ENCODE measurements around the gene CDH4. TPM values are rescaled to one million over a fixed set of nuclear protein-coding genes. Genes with fewer than 3 reads are reported as not detected.

The CDH4 gene
- total RNA-seq, 2 experiments from 2014 or later: 0.10 to 0.15 TPM

GRCh38 chr20:61845233-61845671 is 593.2 kb downstream of the CDH4 start:
- peaks cover 4% of the 10 kb centered on the region for H3K9me3 Mint-ChIP-seq
- CTCF ChIA-PET: no interaction called here
- H3K27ac Mint-ChIP-seq: no peak overlapping the region
- no peaks in the 10 kb centered on the region for H3K27me3 Mint-ChIP-seq (ENCODE audit: low read depth)
- intact Hi-C loops (cut with micrococcal nuclease): no loop called here
- no peaks in the 10 kb centered on the region for H3K4me1 Mint-ChIP-seq (ENCODE audit: low read depth)
- DNase-seq: no peak
- H3K4me3 Mint-ChIP-seq: no peak overlapping the region
- H3K36me3 Mint-ChIP-seq (ENCODE audit: low read depth): no peaks in the 10 kb centered on the region

- no peaks in the 10 kb centered on the region for H3K4me1 Mint-ChIP-seq (ENCODE audit: low read depth)
- H3K9me3 Mint-ChIP-seq: peaks cover 4% of the 10 kb centered on the region
- no peaks in the 10 kb centered on the region for H3K36me3 Mint-ChIP-seq (ENCODE audit: low read depth)
- intact Hi-C loops (cut with micrococcal nuclease): no loop called here
- H3K27me3 Mint-ChIP-seq (ENCODE audit: low read depth): no peaks in the 10 kb centered on the region
- H3K27ac Mint-ChIP-seq: no peak overlapping the region
- DNase-seq: no peak
- CTCF ChIA-PET: no interaction called here
- no peak overlapping the region for H3K4me3 Mint-ChIP-seq
Measured at GRCh38 chr20:61846074-61846473, 594.0 kb downstream of the CDH4 start.

- no peak overlapping the region for H3K4me3 Mint-ChIP-seq
- no peaks in the 10 kb centered on the region for H3K4me1 Mint-ChIP-seq (ENCODE audit: low read depth)
- no peaks in the 10 kb centered on the region for H3K27me3 Mint-ChIP-seq (ENCODE audit: low read depth)
- peaks cover 4% of the 10 kb centered on the region for H3K9me3 Mint-ChIP-seq
- no peak for DNase-seq
- intact Hi-C loops (cut with micrococcal nuclease): no loop called here
- no peak overlapping the region for H3K27ac Mint-ChIP-seq
- H3K36me3 Mint-ChIP-seq (ENCODE audit: low read depth): no peaks in the 10 kb centered on the region
- CTCF ChIA-PET: no interaction called here
Measured at GRCh38 chr20:61846741-61847419, 594.8 kb downstream of the CDH4 start.

- intact Hi-C loops (cut with micrococcal nuclease): no loop called here
- H3K4me1 Mint-ChIP-seq (ENCODE audit: low read depth): no peaks in the 10 kb centered on the region
- H3K9me3 Mint-ChIP-seq: peaks cover 4% of the 10 kb centered on the region
- no peaks in the 10 kb centered on the region for H3K27me3 Mint-ChIP-seq (ENCODE audit: low read depth)
- CTCF ChIA-PET: no interaction called here
- H3K4me3 Mint-ChIP-seq: no peak overlapping the region
- no peaks in the 10 kb centered on the region for H3K36me3 Mint-ChIP-seq (ENCODE audit: low read depth)
- DNase-seq: no peak
- H3K27ac Mint-ChIP-seq: no peak overlapping the region
Measured at GRCh38 chr20:61847420-61847748, 595.3 kb downstream of the CDH4 start.

- Mint-ChIP-seq H3K4me1 (ENCODE audit: low read depth) (no peaks in the 10 kb centered on the region), H3K4me3 (no peak overlapping the region), H3K27me3 (ENCODE audit: low read depth) (no peaks in the 10 kb centered on the region), H3K9me3 (peaks cover 4% of the 10 kb centered on the region), H3K36me3 (ENCODE audit: low read depth) (no peaks in the 10 kb centered on the region), H3K27ac (no peak overlapping the region)
- CTCF ChIA-PET: no interaction called here
- intact Hi-C loops (cut with micrococcal nuclease): no loop called here
- no peak for DNase-seq
Measured at GRCh38 chr20:61847986-61848385, 595.9 kb downstream of the CDH4 start.

GRCh38 chr20:61848851-61849250 is 596.8 kb downstream of the CDH4 start:
- Mint-ChIP-seq H3K9me3 (peaks cover 4% of the 10 kb centered on the region), H3K4me1 (ENCODE audit: low read depth) (no peaks in the 10 kb centered on the region), H3K27ac (no peak overlapping the region), H3K27me3 (ENCODE audit: low read depth) (no peaks in the 10 kb centered on the region), H3K4me3 (no peak overlapping the region), H3K36me3 (ENCODE audit: low read depth) (no peaks in the 10 kb centered on the region)
- DNase-seq: no peak
- intact Hi-C loops (cut with micrococcal nuclease): no loop called here
- CTCF ChIA-PET: no interaction called here

GRCh38 chr20:61849376-61849775 is 597.3 kb downstream of the CDH4 start:
- H3K9me3 Mint-ChIP-seq: peaks cover 4% of the 10 kb centered on the region
- intact Hi-C loops (cut with micrococcal nuclease): no loop called here

GRCh38 chr20:61849822-61850221 is 597.8 kb downstream of the CDH4 start:
- CTCF ChIA-PET: no interaction called here
- DNase-seq: no peak
- H3K36me3 Mint-ChIP-seq (ENCODE audit: low read depth): no peaks in the 10 kb centered on the region
- no peak overlapping the region for H3K4me3 Mint-ChIP-seq
- H3K4me1 Mint-ChIP-seq (ENCODE audit: low read depth): no peaks in the 10 kb centered on the region
- H3K27me3 Mint-ChIP-seq (ENCODE audit: low read depth): no peaks in the 10 kb centered on the region
- H3K9me3 Mint-ChIP-seq: peaks cover 4% of the 10 kb centered on the region
- intact Hi-C loops (cut with micrococcal nuclease): no loop called here
- H3K27ac Mint-ChIP-seq: no peak overlapping the region

More at GRCh38 chr20:61849376-61849775, 597.3 kb downstream of the CDH4 start:
- Mint-ChIP-seq H3K27ac (no peak overlapping the region), H3K36me3 (ENCODE audit: low read depth) (no peaks in the 10 kb centered on the region), H3K4me3 (no peak overlapping the region), H3K27me3 (ENCODE audit: low read depth) (no peaks in the 10 kb centered on the region), H3K4me1 (ENCODE audit: low read depth) (no peaks in the 10 kb centered on the region)
- DNase-seq: no peak
- CTCF ChIA-PET: no interaction called here

GRCh38 chr20:61850457-61850856 is 598.4 kb downstream of the CDH4 start:
- no peaks in the 10 kb centered on the region for H3K4me1 Mint-ChIP-seq (ENCODE audit: low read depth)
- intact Hi-C loops (cut with micrococcal nuclease): no loop called here
- H3K36me3 Mint-ChIP-seq (ENCODE audit: low read depth): no peaks in the 10 kb centered on the region
- H3K27me3 Mint-ChIP-seq (ENCODE audit: low read depth): no peaks in the 10 kb centered on the region
- no peak for DNase-seq
- H3K4me3 Mint-ChIP-seq: no peak overlapping the region
- H3K27ac Mint-ChIP-seq: no peak overlapping the region
- peaks cover 4% of the 10 kb centered on the region for H3K9me3 Mint-ChIP-seq
- CTCF ChIA-PET: interaction anchor here (1.0 kb wide), 1 partner anchor 46 kb away, joined by 3 read pairs; no protein-coding TSS in a partner anchor

- Mint-ChIP-seq H3K27me3 (ENCODE audit: low read depth) (no peaks in the 10 kb centered on the region), H3K9me3 (peaks cover 4% of the 10 kb centered on the region), H3K36me3 (ENCODE audit: low read depth) (no peaks in the 10 kb centered on the region), H3K27ac (no peak overlapping the region), H3K4me1 (ENCODE audit: low read depth) (no peaks in the 10 kb centered on the region), H3K4me3 (no peak overlapping the region)
- intact Hi-C loops (cut with micrococcal nuclease): no loop called here
- CTCF ChIA-PET: interaction anchor here (1.0 kb wide), 1 partner anchor 45 kb away, joined by 3 read pairs; no protein-coding TSS in a partner anchor
- no peak for DNase-seq
Measured at GRCh38 chr20:61850926-61851900, 599.2 kb downstream of the CDH4 start.

GRCh38 chr20:61852268-61853072 is 600.4 kb downstream of the CDH4 start:
- no peak overlapping the region for H3K4me3 Mint-ChIP-seq
- CTCF ChIA-PET: no interaction called here
- no peak for DNase-seq
- no peak overlapping the region for H3K27ac Mint-ChIP-seq
- H3K36me3 Mint-ChIP-seq (ENCODE audit: low read depth): no peaks in the 10 kb centered on the region
- no peaks in the 10 kb centered on the region for H3K27me3 Mint-ChIP-seq (ENCODE audit: low read depth)
- intact Hi-C loops (cut with micrococcal nuclease): no loop called here
- H3K9me3 Mint-ChIP-seq: peaks cover 4% of the 10 kb centered on the region
- no peaks in the 10 kb centered on the region for H3K4me1 Mint-ChIP-seq (ENCODE audit: low read depth)
